GM13977 (cell line): Measurements from ENCODE around the gene UPK3A.
"Not testable (repeated sequence)": the region's sequence is repeated elsewhere in the genome, so short reads cannot be mapped to it uniquely, and the experiment has no call there.

Experiments
- DNase-seq: peaks from one replicate; pipeline ENCODE4 v3.0.0; 2012; ENCODE audit warnings: low spot score
- CTCF ChIP-seq: IDR thresholded peaks from 2 replicates; pipeline ENCODE4 v1.5.1; 2012; ENCODE audit warnings: mild to moderate bottlenecking, control low read depth; ENCODE audit not compliant: insufficient read depth; ENCODE audit errors: extremely low read depth, missing control alignments
- in situ Hi-C: fragments of 300-500 bp; cut with MboI; formaldehyde crosslinking; loops from one replicate; pipeline ENCODE4 v1.12.0; 2022; ENCODE audit warnings: low sequenced_read_pairs, low pct_unique_long_range_greater_than_20kb, mixed read lengths, inconsistent platforms; ENCODE audit not compliant: unreplicated experiment

Gene UPK3A

GRCh38 chr22:45320357-45320976 is 35.7 kb downstream of the UPK3A start:
- in situ Hi-C loops = no loop called here
- no peak for TF ChIP-seq CTCF
- DNase-seq = no peak

- no peak for DNase-seq
- in situ Hi-C loops = no loop called here
These were observed 37.1 kb downstream of the UPK3A start for GRCh38 chr22:45321827-45322226.

GRCh38 chr22:45322873-45323525 is 38.2 kb downstream of the UPK3A start:
- no peak for TF ChIP-seq CTCF
- in situ Hi-C loops = no loop called here
- no peak for DNase-seq

More at GRCh38 chr22:45321827-45322226, 37.1 kb downstream of the UPK3A start:
- no peak for TF ChIP-seq CTCF

- in situ Hi-C loops = no loop called here
- no peak for TF ChIP-seq CTCF
These were observed 38.9 kb downstream of the UPK3A start for GRCh38 chr22:45323695-45324094.

GRCh38 chr22:45324311-45324711 is 39.6 kb downstream of the UPK3A start:
- in situ Hi-C loops = no loop called here
- no peak for TF ChIP-seq CTCF
- DNase-seq = no peak

More at GRCh38 chr22:45323695-45324094, 38.9 kb downstream of the UPK3A start:
- DNase-seq = no peak

GRCh38 chr22:45328261-45328660 is 43.5 kb downstream of the UPK3A start:
- in situ Hi-C loops, DNase-seq: not testable (repeated sequence)

- no peak for DNase-seq
- no peak for TF ChIP-seq CTCF
- in situ Hi-C loops = no loop called here
These were observed 44.2 kb downstream of the UPK3A start for GRCh38 chr22:45328822-45329529.
